Measurements from ENCODE around the gene TCHP. TPM values are rescaled to one million over a fixed set of nuclear protein-coding genes. Genes with fewer than 3 reads are reported as not detected.

Gene TCHP
- polyA plus RNA-seq, 4 donors: 7.0 to 25.5 (median 11.5) TPM

DNA sequence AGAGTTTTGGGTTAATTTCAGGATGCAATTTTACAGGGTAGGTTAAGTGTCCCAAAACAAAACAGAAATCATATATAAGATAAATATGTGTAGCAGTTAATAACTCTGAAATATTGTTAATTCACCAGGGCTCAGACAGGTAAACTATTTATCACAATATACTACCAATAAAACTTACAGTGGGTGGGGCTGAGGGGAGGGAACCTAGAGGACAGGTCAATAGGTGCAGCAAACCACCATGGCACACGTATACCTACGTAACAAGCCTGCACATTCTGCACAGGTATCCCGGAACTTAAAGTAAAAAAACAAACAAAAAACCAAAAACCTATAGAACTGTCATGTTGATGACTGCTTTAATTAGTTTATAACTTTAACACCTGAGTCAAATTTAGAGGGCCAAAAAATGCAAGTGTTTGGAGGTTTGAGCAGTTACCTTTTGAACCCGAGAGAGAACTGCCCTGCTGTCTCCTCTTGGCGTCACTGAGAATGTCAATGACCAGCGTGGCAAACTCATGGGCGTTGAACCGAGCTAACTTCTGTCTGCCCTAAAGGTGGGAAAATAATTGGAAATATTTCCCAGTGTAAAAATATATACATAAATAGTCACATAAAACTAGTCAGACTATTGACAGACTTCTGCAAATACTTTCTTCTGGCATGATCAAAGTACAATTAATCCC lies 59.5 kb downstream of the TCHP start:
- H3K27ac ChIP-seq (ENCODE audit: low read depth in 1 of 3, low read length in 2 of 3): no peak overlapping the region
- peak in 1 of 2 donors; percentile 30 for DNase-seq
- 87 to 90% (median 89%) methylated on average over 8 of the region's 8 CpGs for WGBS, 3 donors
- no peak for FAIRE-seq
- no peaks in the 10 kb centered on the region for H3K4me1 ChIP-seq (ENCODE audit: control insufficient read depth in 3 of 3, insufficient read depth in 2 of 3, low read depth in 1 of 3, low read length in 2 of 3)
- H3K36me3 ChIP-seq (ENCODE audit: control insufficient read depth in 3 of 3, insufficient read depth in 2 of 3, low read depth in 1 of 3, low read length in 3 of 3): peaks cover 5 to 39% (median 8%) of the 10 kb centered on the region in 3 donors
- no peak overlapping the region for H3K4me3 ChIP-seq (ENCODE audit: low read depth in 1 of 3, low read length in 3 of 3)
- H3K27me3 ChIP-seq (ENCODE audit: control insufficient read depth in 3 of 3, insufficient read depth in 3 of 3, low read length in 3 of 3): no peaks in the 10 kb centered on the region
- no peaks in the 10 kb centered on the region for H3K9me3 ChIP-seq (ENCODE audit: control insufficient read depth in 2 of 2, insufficient read depth in 1 of 2, low read depth in 1 of 2, low read length in 1 of 2)

DNA sequence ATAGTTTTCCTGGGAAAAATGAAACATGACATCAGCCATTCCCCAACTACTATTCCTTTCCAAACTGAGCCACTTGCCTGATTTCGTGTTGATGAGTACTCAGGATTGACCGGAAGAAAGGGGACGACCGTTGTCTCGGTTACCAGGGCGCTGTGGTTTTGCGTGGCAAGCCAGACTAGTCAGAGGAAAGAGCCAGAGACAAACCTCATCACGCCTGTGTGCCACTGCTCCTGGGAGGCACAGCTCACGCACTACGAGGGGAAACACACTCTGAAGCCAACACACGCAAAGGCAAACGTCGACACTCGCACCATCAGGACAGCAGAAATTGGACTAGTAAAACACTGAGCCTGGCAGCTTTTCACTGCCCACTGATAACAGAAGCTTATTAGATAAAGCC lies 61.1 kb downstream of the TCHP start:
- Histone ChIP-seq H3K4me1 (ENCODE audit: control insufficient read depth in 3 of 3, insufficient read depth in 2 of 3, low read depth in 1 of 3, low read length in 2 of 3) (peaks cover 0 to 4% (median under 1%) of the 10 kb centered on the region in 3 donors), H3K27ac (ENCODE audit: low read depth in 1 of 3, low read length in 2 of 3) (peak overlapping the region in 1 of 3 donors; percentile 13), H3K9me3 (ENCODE audit: control insufficient read depth in 2 of 2, insufficient read depth in 1 of 2, low read depth in 1 of 2, low read length in 1 of 2) (no peaks in the 10 kb centered on the region), H3K27me3 (ENCODE audit: control insufficient read depth in 3 of 3, insufficient read depth in 3 of 3, low read length in 3 of 3) (no peaks in the 10 kb centered on the region), H3K36me3 (ENCODE audit: control insufficient read depth in 3 of 3, insufficient read depth in 2 of 3, low read depth in 1 of 3, low read length in 3 of 3) (peaks cover 3 to 37% (median 9%) of the 10 kb centered on the region in 3 donors), H3K4me3 (ENCODE audit: low read depth in 1 of 3, low read length in 3 of 3) (no peak overlapping the region)
- WGBS, 3 donors: 75 to 79% (median 77%) methylated on average over 14 of the region's 14 CpGs
- FAIRE-seq (no peak), DNase-seq (no peak)

DNA sequence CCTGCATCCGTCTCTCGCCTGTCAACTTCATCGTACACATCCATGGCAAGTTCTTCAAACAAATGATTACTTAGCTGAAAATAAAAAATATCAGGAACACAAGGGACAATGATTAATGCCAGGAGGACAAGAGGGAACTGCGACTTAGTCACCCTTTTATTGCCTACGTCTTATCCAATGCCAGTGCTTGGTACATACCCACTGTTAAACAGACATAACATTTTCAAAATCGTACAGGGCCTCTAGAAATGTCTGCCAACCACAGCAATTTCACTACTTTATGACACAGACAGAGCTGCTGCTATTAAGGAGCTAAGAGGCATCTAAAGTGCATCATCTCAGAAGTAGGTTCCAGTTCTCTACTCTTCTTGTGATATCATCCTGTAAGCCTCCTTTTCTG lies 61.5 kb downstream of the TCHP start:
- Histone ChIP-seq H3K4me1 (ENCODE audit: control insufficient read depth in 3 of 3, insufficient read depth in 2 of 3, low read depth in 1 of 3, low read length in 2 of 3) (peaks cover 0 to 5% (median 4%) of the 10 kb centered on the region in 3 donors), H3K36me3 (ENCODE audit: control insufficient read depth in 3 of 3, insufficient read depth in 2 of 3, low read depth in 1 of 3, low read length in 3 of 3) (peaks cover 2 to 39% (median 8%) of the 10 kb centered on the region in 3 donors), H3K27ac (ENCODE audit: low read depth in 1 of 3, low read length in 2 of 3) (peak overlapping the region in 1 of 3 donors; percentile 13), H3K4me3 (ENCODE audit: low read depth in 1 of 3, low read length in 3 of 3) (no peak overlapping the region), H3K27me3 (ENCODE audit: control insufficient read depth in 3 of 3, insufficient read depth in 3 of 3, low read length in 3 of 3) (no peaks in the 10 kb centered on the region), H3K9me3 (ENCODE audit: control insufficient read depth in 2 of 2, insufficient read depth in 1 of 2, low read depth in 1 of 2, low read length in 1 of 2) (no peaks in the 10 kb centered on the region)
- 26 to 59% (median 30%) methylated on average over 6 of the region's 6 CpGs for WGBS, 3 donors
- no peak for FAIRE-seq
- peak in 1 of 2 donors; percentile 74 for DNase-seq

DNA sequence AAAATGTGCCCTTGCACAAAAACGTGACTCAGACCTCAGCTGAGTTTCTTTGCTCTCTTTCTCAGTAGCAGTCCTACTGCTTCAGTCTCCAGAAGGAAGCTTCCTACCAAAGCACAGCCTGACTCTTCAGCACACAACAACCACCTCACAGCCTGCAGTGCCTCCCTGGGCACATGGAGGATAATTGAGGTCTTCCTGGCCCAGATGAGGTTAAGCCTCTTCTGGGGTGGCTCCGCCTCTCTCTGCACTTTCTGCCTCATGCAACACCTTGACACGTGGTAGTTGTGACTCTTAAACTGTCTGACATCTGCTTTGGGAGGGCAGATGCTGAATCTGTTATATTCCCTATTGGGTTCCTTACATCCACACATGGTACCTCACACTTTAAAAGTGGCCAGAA lies 62.3 kb downstream of the TCHP start:
- Histone ChIP-seq H3K27ac (ENCODE audit: low read depth in 1 of 3, low read length in 2 of 3) (no peak overlapping the region), H3K4me1 (ENCODE audit: control insufficient read depth in 3 of 3, insufficient read depth in 2 of 3, low read depth in 1 of 3, low read length in 2 of 3) (peaks cover 0 to 9% (median 4%) of the 10 kb centered on the region in 3 donors), H3K4me3 (ENCODE audit: low read depth in 1 of 3, low read length in 3 of 3) (no peak overlapping the region), H3K9me3 (ENCODE audit: control insufficient read depth in 2 of 2, insufficient read depth in 1 of 2, low read depth in 1 of 2, low read length in 1 of 2) (no peaks in the 10 kb centered on the region), H3K27me3 (ENCODE audit: control insufficient read depth in 3 of 3, insufficient read depth in 3 of 3, low read length in 3 of 3) (no peaks in the 10 kb centered on the region), H3K36me3 (ENCODE audit: control insufficient read depth in 3 of 3, insufficient read depth in 2 of 3, low read depth in 1 of 3, low read length in 3 of 3) (peaks cover 2 to 36% (median 8%) of the 10 kb centered on the region in 3 donors)
- 63 to 69% (median 66%) methylated on average over 3 of the region's 3 CpGs for WGBS, 3 donors
- no peak for DNase-seq
- FAIRE-seq: no peak

DNA sequence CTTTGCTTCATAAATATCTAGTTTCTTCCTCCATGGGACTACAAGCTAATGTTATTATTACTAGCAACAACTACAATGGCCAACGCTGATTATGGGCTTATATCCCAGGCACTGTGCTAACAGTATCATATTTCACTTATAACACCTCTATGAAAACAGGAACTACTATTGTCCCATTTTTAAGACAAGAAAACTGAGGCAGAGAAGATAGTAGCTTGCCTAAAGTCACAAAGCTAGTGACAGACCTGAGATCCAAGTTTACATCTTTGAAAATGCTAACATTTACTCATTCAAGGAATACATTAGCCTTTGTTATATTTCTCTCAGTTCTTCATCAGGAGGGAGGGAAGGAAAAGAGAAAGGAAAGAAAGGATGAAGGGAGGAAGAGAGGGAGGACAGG lies 63.3 kb downstream of the TCHP start:
- Histone ChIP-seq H3K4me3 (ENCODE audit: low read depth in 1 of 3, low read length in 3 of 3) (no peak overlapping the region), H3K27me3 (ENCODE audit: control insufficient read depth in 3 of 3, insufficient read depth in 3 of 3, low read length in 3 of 3) (no peaks in the 10 kb centered on the region), H3K4me1 (ENCODE audit: control insufficient read depth in 3 of 3, insufficient read depth in 2 of 3, low read depth in 1 of 3, low read length in 2 of 3) (peaks cover 0 to 9% (median 4%) of the 10 kb centered on the region in 3 donors), H3K27ac (ENCODE audit: low read depth in 1 of 3, low read length in 2 of 3) (no peak overlapping the region), H3K36me3 (ENCODE audit: control insufficient read depth in 3 of 3, insufficient read depth in 2 of 3, low read depth in 1 of 3, low read length in 3 of 3) (peaks cover 0 to 30% (median 8%) of the 10 kb centered on the region in 3 donors), H3K9me3 (ENCODE audit: control insufficient read depth in 2 of 2, insufficient read depth in 1 of 2, low read depth in 1 of 2, low read length in 1 of 2) (no peaks in the 10 kb centered on the region)
- no peak for FAIRE-seq
- no peak for DNase-seq
- WGBS, 3 donors: 81 to 100% (median 89%) methylated on average over 1 of the region's 1 CpG

DNA sequence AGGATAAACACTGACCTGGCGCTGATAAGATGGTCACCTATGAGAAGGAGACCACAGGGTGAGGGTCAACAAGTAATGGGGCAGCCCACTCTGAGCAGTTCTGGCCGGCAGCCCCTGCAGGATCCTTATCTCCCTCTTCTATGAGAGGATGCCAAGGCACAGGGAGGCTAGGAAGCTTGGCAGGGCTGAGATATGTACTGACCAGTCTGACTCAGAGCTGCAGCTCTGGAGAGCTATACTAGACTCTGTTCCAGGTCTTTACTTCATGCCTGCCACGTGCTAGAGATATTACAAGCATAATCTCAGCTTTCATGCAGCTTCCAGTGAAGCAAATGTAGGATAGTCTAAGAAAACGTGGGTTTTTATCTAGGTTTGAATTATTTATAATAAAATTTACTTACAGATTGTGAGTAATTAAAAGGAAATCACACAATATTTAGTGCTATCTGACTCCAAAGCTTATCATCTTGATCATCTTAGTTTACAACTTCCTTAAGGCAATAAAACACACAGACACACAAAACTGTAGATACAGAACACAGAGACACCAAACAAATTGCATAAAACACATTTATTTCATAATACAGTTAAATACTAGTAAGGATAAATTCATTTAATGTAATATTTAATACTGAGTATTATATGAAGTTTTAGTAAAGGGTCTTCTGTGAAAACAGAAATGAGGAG lies 63.8 kb downstream of the TCHP start:
- no peaks in the 10 kb centered on the region for H3K9me3 ChIP-seq (ENCODE audit: control insufficient read depth in 2 of 2, insufficient read depth in 1 of 2, low read depth in 1 of 2, low read length in 1 of 2)
- FAIRE-seq (no peak), DNase-seq (peak in 1 of 2 donors; percentile 57)
- peaks cover 0 to 9% (median 4%) of the 10 kb centered on the region in 3 donors for H3K4me1 ChIP-seq (ENCODE audit: control insufficient read depth in 3 of 3, insufficient read depth in 2 of 3, low read depth in 1 of 3, low read length in 2 of 3)
- H3K27ac ChIP-seq (ENCODE audit: low read depth in 1 of 3, low read length in 2 of 3): peak overlapping the region in 1 of 3 donors; percentile 32
- no peak overlapping the region for H3K4me3 ChIP-seq (ENCODE audit: low read depth in 1 of 3, low read length in 3 of 3)
- H3K27me3 ChIP-seq (ENCODE audit: control insufficient read depth in 3 of 3, insufficient read depth in 3 of 3, low read length in 3 of 3): no peaks in the 10 kb centered on the region
- peaks cover 0 to 34% (median 8%) of the 10 kb centered on the region in 3 donors for H3K36me3 ChIP-seq (ENCODE audit: control insufficient read depth in 3 of 3, insufficient read depth in 2 of 3, low read depth in 1 of 3, low read length in 3 of 3)
- WGBS, 3 donors: 30 to 61% (median 47%) methylated on average over 4 of the region's 4 CpGs

DNA sequence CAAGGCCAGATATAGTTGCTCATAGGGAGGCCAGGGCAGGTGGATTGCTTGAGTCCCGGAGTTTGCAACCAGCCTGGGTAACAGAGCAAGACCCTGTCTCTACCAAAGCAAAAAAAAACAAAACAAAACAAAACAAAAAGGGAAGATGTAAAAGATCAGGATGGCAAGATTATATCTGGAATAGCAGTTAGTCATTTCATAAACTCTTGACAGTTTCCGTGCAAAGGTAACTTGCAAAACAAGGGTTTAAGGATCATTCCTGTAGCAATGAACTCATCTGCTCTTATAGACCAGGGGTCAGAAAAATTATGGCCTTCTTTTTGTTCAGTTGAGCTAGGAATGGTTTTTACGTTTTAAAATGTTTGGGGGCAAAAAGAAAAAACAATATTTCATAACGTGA lies 66.5 kb downstream of the TCHP start:
- 83 to 84% (median 84%) methylated on average over 4 of the region's 4 CpGs for WGBS, 3 donors
- DNase-seq (no peak), FAIRE-seq (no peak)
- Histone ChIP-seq H3K9me3 (ENCODE audit: control insufficient read depth in 2 of 2, insufficient read depth in 1 of 2, low read depth in 1 of 2, low read length in 1 of 2) (no peaks in the 10 kb centered on the region), H3K4me1 (ENCODE audit: control insufficient read depth in 3 of 3, insufficient read depth in 2 of 3, low read depth in 1 of 3, low read length in 2 of 3) (peaks cover 0 to 9% (median 4%) of the 10 kb centered on the region in 3 donors), H3K4me3 (ENCODE audit: low read depth in 1 of 3, low read length in 3 of 3) (no peak overlapping the region), H3K27ac (ENCODE audit: low read depth in 1 of 3, low read length in 2 of 3) (peak overlapping the region in 1 of 3 donors; percentile 87), H3K27me3 (ENCODE audit: control insufficient read depth in 3 of 3, insufficient read depth in 3 of 3, low read length in 3 of 3) (no peaks in the 10 kb centered on the region), H3K36me3 (ENCODE audit: control insufficient read depth in 3 of 3, insufficient read depth in 2 of 3, low read depth in 1 of 3, low read length in 3 of 3) (peaks cover 3 to 48% (median 4%) of the 10 kb centered on the region in 3 donors)

DNA sequence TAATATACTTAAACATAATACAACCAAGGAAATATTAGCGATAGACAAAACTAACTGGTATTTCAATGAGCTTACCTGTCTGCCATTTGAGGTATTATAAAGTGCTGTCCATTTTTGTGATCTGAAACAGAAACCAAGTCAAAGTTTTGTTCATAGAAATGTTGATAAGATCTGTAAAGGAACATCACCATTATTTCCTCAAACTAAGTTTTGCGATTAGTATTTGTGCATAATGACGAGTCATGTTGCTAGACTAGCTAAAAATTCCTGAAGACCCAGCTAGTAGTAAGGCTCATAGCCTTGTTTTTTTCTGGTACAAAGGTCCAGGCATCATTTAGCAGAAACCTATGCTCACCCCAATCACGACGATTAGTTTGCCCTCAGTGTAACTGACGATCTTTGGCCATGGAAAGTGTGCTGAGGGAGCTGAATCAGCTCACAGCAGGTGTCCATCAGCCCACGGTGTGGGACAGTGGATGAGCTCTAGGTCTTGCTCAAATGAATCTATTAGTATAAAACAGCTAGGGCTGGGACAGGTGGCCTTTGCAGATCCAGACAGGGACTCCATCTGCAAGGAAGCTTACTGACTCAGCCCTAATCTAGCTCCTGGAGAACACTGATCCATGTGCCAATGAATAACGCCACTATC lies 67.4 kb downstream of the TCHP start:
- FAIRE-seq (no peak), DNase-seq (peak; percentile 80 to 81)
- H3K36me3 ChIP-seq (ENCODE audit: control insufficient read depth in 3 of 3, insufficient read depth in 2 of 3, low read depth in 1 of 3, low read length in 3 of 3): peaks cover 3 to 45% (median 4%) of the 10 kb centered on the region in 3 donors
- H3K4me1 ChIP-seq (ENCODE audit: control insufficient read depth in 3 of 3, insufficient read depth in 2 of 3, low read depth in 1 of 3, low read length in 2 of 3): peaks cover 0 to 9% (median 4%) of the 10 kb centered on the region in 3 donors
- 17 to 42% (median 24%) methylated on average over 8 of the region's 8 CpGs for WGBS, 3 donors
- H3K4me3 ChIP-seq (ENCODE audit: low read depth in 1 of 3, low read length in 3 of 3): peak overlapping the region in 1 of 3 donors; percentile 14
- no peaks in the 10 kb centered on the region for H3K9me3 ChIP-seq (ENCODE audit: control insufficient read depth in 2 of 2, insufficient read depth in 1 of 2, low read depth in 1 of 2, low read length in 1 of 2)
- H3K27me3 ChIP-seq (ENCODE audit: control insufficient read depth in 3 of 3, insufficient read depth in 3 of 3, low read length in 3 of 3): no peaks in the 10 kb centered on the region
- peak overlapping the region; percentile 58 to 87 (median 85) for H3K27ac ChIP-seq (ENCODE audit: low read depth in 1 of 3, low read length in 2 of 3)

Measured in small intestine (tissue), 7 donors.